SK-N-SH (cell line): Measurements from ENCODE around the gene ENTR1.

Source experiments
- EP300 ChIP-seq, 2 experiments: IDR thresholded peaks; 2 replicates each; pipeline versions ENCODE4 v1.4.0 to v1.6.1; 2012; ENCODE audit warnings: borderline replicate concordance in 1 of 2, low read depth in 1 of 2, low read length in 1 of 2
- MXI1 ChIP-seq: IDR thresholded peaks from 2 replicates; pipeline ENCODE4 v1.6.1; 2012; ENCODE audit warnings: mild to moderate bottlenecking, low read depth, low read length, improper control_type of control experiment
- NFIC ChIP-seq: IDR thresholded peaks from 2 replicates; pipeline ENCODE4 v1.4.0; 2012; ENCODE audit warnings: borderline replicate concordance
- POLR2AphosphoS5 ChIP-seq: IDR thresholded peaks from 2 replicates; pipeline ENCODE4 v1.6.1; 2012; ENCODE audit warnings: low read depth, low read length
- RCOR1 ChIP-seq: fragments of 150-350 bp; IDR thresholded peaks from 2 replicates; pipeline ENCODE4 v1.6.1; 2017; ENCODE audit warnings: antibody characterized with exemption, low read length
- SIN3A ChIP-seq: IDR thresholded peaks from 2 replicates; pipeline ENCODE4 v1.6.1; 2012; ENCODE audit warnings: low read depth, mild to moderate bottlenecking, low read length, moderate library complexity, borderline replicate concordance
- SMC3 ChIP-seq: IDR thresholded peaks from 2 replicates; pipeline ENCODE4 v1.6.1; 2012; ENCODE audit warnings: low read depth, low read length, improper control_type of control experiment
- TAF1 ChIP-seq: IDR thresholded peaks from 2 replicates; pipeline ENCODE4 v1.6.1; 2012; ENCODE audit warnings: low read depth, mild to moderate bottlenecking, low read length, moderate library complexity, borderline replicate concordance
- TF ChIP-seq, protein P1 (sequence below): fragments of 150-350 bp; IDR thresholded peaks from 2 replicates; pipeline ENCODE4 v1.6.1; 2017; ENCODE audit warnings: antibody characterized with exemption, low read length, low read depth, borderline replicate concordance
- TF ChIP-seq, protein P2 (sequence below): IDR thresholded peaks from 2 replicates; pipeline ENCODE4 v1.4.0; 2012; ENCODE audit warnings: low read depth, borderline replicate concordance
- TF ChIP-seq, protein P3 (sequence below): fragments of 200-600 bp; sonication (generic); IDR thresholded peaks from 2 replicates; pipeline ENCODE4 v1.6.1; 2017; ENCODE audit warnings: antibody characterized with exemption, mild to moderate bottlenecking, moderate library complexity

DNA sequence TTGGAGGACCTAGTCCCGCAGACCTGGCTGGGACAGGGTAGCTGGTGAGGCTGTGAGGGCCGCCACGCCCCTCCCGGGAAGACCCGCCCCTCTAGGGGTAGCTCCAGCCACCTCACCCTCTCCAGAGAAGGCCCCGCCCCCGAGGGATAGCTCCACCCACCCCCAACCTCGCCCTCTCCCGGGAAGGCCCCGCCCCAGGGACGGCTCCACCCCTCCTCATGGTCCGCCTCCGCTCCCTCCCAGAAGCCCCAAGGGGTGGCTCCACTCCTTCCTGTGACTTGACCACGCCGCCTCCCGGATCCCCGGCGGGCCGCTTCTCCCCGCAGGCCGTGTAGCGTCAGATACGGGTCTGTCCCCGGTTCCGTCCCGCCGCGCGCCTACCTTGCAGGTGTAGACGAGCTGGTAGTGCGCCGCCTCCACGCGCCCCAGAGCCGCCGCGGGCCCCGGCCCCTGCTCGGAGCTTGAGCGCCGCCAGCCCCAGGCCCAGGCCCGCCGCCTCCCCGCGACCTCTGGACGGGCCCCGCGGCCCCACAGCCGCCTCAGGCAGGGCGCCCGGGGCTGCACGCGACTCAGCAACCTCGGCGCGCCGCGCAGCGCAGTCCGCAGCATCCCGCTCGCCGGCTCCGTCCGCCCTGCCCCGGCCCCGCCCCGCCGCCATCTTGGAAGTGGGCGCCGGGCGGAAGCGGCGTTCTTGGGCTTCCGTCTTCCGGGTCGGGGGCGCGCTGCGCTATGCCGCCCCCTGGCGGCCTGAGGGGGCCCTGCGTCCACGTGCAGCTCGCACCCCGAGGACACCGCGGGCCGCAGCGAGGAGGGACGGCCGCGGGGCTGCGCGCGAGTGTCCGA, 47.1 kb downstream of the ENTR1 start, which contains the start of gene DNLZ:
- TF ChIP-seq POLR2AphosphoS5 (peak; percentile 98), SIN3A (peak; percentile 94), MXI1 (peak; percentile 76), SMC3 (peak; percentile 55), NFIC (no peak), EP300 (IDR thresholded peaks at IDR 0.05; ENCODE audit: borderline replicate concordance in 1 of 2, low read depth in 1 of 2, low read length in 1 of 2) (no peak), RCOR1 (no peak; the same call in 1 of the 2 replicates), TAF1 (peak; percentile 75)
- TF ChIP-seq, protein P1, sequence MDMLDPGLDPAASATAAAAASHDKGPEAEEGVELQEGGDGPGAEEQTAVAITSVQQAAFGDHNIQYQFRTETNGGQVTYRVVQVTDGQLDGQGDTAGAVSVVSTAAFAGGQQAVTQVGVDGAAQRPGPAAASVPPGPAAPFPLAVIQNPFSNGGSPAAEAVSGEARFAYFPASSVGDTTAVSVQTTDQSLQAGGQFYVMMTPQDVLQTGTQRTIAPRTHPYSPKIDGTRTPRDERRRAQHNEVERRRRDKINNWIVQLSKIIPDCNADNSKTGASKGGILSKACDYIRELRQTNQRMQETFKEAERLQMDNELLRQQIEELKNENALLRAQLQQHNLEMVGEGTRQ = peak; percentile 13; the same call in 1 of the 2 replicates
- TF ChIP-seq, protein P2, sequence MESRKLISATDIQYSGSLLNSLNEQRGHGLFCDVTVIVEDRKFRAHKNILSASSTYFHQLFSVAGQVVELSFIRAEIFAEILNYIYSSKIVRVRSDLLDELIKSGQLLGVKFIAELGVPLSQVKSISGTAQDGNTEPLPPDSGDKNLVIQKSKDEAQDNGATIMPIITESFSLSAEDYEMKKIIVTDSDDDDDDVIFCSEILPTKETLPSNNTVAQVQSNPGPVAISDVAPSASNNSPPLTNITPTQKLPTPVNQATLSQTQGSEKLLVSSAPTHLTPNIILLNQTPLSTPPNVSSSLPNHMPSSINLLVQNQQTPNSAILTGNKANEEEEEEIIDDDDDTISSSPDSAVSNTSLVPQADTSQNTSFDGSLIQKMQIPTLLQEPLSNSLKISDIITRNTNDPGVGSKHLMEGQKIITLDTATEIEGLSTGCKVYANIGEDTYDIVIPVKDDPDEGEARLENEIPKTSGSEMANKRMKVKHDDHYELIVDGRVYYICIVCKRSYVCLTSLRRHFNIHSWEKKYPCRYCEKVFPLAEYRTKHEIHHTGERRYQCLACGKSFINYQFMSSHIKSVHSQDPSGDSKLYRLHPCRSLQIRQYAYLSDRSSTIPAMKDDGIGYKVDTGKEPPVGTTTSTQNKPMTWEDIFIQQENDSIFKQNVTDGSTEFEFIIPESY = no peak
- TF ChIP-seq, protein P3, sequence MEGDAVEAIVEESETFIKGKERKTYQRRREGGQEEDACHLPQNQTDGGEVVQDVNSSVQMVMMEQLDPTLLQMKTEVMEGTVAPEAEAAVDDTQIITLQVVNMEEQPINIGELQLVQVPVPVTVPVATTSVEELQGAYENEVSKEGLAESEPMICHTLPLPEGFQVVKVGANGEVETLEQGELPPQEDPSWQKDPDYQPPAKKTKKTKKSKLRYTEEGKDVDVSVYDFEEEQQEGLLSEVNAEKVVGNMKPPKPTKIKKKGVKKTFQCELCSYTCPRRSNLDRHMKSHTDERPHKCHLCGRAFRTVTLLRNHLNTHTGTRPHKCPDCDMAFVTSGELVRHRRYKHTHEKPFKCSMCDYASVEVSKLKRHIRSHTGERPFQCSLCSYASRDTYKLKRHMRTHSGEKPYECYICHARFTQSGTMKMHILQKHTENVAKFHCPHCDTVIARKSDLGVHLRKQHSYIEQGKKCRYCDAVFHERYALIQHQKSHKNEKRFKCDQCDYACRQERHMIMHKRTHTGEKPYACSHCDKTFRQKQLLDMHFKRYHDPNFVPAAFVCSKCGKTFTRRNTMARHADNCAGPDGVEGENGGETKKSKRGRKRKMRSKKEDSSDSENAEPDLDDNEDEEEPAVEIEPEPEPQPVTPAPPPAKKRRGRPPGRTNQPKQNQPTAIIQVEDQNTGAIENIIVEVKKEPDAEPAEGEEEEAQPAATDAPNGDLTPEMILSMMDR = peak; percentile 85
